H1 (cell line): ENCODE data around the gene SLIT3. TPM values are rescaled to one million over a fixed set of nuclear protein-coding genes. Genes with fewer than 3 reads are reported as not detected.

Source experiments
- CTCF ChIA-PET: fragments of 300-600 bp; sonication (Branson Sonifier 250); formaldehyde crosslinking; loops from one replicate; lab custom pipeline; 2021; ENCODE audit not compliant: partially characterized antibody; lab: Charles Lee
- POLR2A ChIA-PET: fragments of 300-600 bp; sonication (Branson Sonifier 250); formaldehyde crosslinking; loops from one replicate; lab custom pipeline; 2021; ENCODE audit warnings: inconsistent platforms; ENCODE audit not compliant: partially characterized antibody; lab: Charles Lee
- DNase-seq, 2 experiments: peaks; one replicate each; pipeline versions ENCODE4 v3.0.0 to v3.0.0-alpha.2; 2010 to 2022; ENCODE audit warnings: low spot score in 2 of 2, low read depth in 1 of 2, mixed read lengths in 1 of 2
- FAIRE-seq: peaks from 2 replicates; lab custom pipeline; 2011; peaks lifted over from hg19 to GRCh38; lab: Jason Lieb, UNC
- H2AFZ ChIP-seq: 2 replicates; pipeline ENCODE4 v1.8.1; 2012; ENCODE audit warnings: low read length, inconsistent platforms
- H2AK5ac ChIP-seq: 2 replicates; pipeline ENCODE4 v1.6.1; 2013; ENCODE audit warnings: low read depth, low read length
- H2BK120ac ChIP-seq: replicated peaks from 2 replicates; pipeline ENCODE3; 2013; ENCODE audit warnings: low read depth, low read length, inconsistent platforms
- H2BK12ac ChIP-seq: 2 replicates; pipeline ENCODE4 v1.6.1; 2013; ENCODE audit warnings: low read depth, low read length
- H2BK15ac ChIP-seq: 2 replicates; pipeline ENCODE4 v1.6.1; 2013; ENCODE audit warnings: low read length
- H2BK20ac ChIP-seq: 2 replicates; pipeline ENCODE4 v1.6.1; 2013; ENCODE audit warnings: low read length
- H2BK5ac ChIP-seq: 2 replicates; pipeline ENCODE4 v1.6.1; 2013; ENCODE audit warnings: low read depth, low read length
- H3K14ac ChIP-seq: 2 replicates; pipeline ENCODE4 v1.6.1; 2013; ENCODE audit warnings: inconsistent platforms; ENCODE audit not compliant: insufficient read length
- H3K18ac ChIP-seq: 2 replicates; pipeline ENCODE4 v1.6.1; 2013; ENCODE audit warnings: low read length; ENCODE audit errors: extremely low read depth
- H3K23ac ChIP-seq: 2 replicates; pipeline ENCODE4 v1.6.1; 2013; ENCODE audit warnings: inconsistent platforms; ENCODE audit not compliant: insufficient read length
- H3K23me2 ChIP-seq: 2 replicates; pipeline ENCODE4 v1.6.1; 2013; ENCODE audit warnings: low read depth, low read length
- H3K27ac ChIP-seq: 2 replicates; pipeline ENCODE4 v1.6.1; 2011; ENCODE audit warnings: low read depth, low read length, inconsistent platforms
- H3K27me3 ChIP-seq, 4 experiments: replicated peaks in 1 of 4; 1 replicate in 1 of 4; 2 replicates in 3 of 4; pipeline versions ENCODE4 v1.6.1 to v1.8.1; 2011 to 2013; ENCODE audit warnings: low read length in 3 of 4, mild to moderate bottlenecking in 3 of 4, inconsistent platforms in 2 of 4, mixed read lengths in 2 of 4, moderate library complexity in 1 of 4; ENCODE audit not compliant: control insufficient read depth in 3 of 4, insufficient read depth in 3 of 4; ENCODE audit errors: extremely low read depth in 1 of 4
- H3K36me3 ChIP-seq, 4 experiments: 2 replicates each; pipeline versions ENCODE4 v1.6.1 to v1.8.1; 2011 to 2013; ENCODE audit warnings: mild to moderate bottlenecking in 4 of 4, low read length in 3 of 4, moderate library complexity in 2 of 4, control low read depth in 1 of 4, inconsistent platforms in 1 of 4; ENCODE audit not compliant: insufficient read depth in 4 of 4, control insufficient read depth in 2 of 4
- H3K4ac ChIP-seq: replicated peaks from 2 replicates; pipeline ENCODE3; 2013; ENCODE audit warnings: low read length, low read depth, mixed read lengths, inconsistent platforms; ENCODE audit not compliant: insufficient read length
- H3K4me1 ChIP-seq, 4 experiments: replicated peaks in 1 of 4; 1 replicate in 1 of 4; 2 replicates in 3 of 4; pipeline versions ENCODE4 v1.6.1 to v1.8.1; 2011 to 2013; ENCODE audit warnings: low read length in 3 of 4, inconsistent platforms in 2 of 4, mixed read lengths in 1 of 4; ENCODE audit not compliant: insufficient read depth in 4 of 4, control insufficient read depth in 3 of 4
- H3K4me2 ChIP-seq, 2 experiments: 2 replicates each; pipeline versions ENCODE4 v1.6.1 to v1.8.1; 2011 to 2013; ENCODE audit warnings: low read depth in 2 of 2, low read length in 2 of 2, control low read depth in 1 of 2, inconsistent platforms in 1 of 2, mild to moderate bottlenecking in 1 of 2; ENCODE audit not compliant: insufficient read depth in 1 of 2
- H3K4me3 ChIP-seq, 4 experiments: fragments of 200-600, 300-600 bp in 1 of 4; sonication (generic), shearing (Covaris generic), sonication (Bioruptor Twin) in 1 of 4; 2 replicates each; pipeline versions ENCODE4 v1.5.1 to v1.8.1; 2011 to 2016; ENCODE audit warnings: low read length in 4 of 4, low read depth in 3 of 4, control low read depth in 2 of 4, inconsistent platforms in 2 of 4, mild to moderate bottlenecking in 2 of 4, mixed read lengths in 1 of 4, moderate library complexity in 1 of 4; ENCODE audit not compliant: insufficient read depth in 2 of 4; ENCODE audit errors: extremely low read depth in 1 of 4
- H3K56ac ChIP-seq: replicated peaks from 2 replicates; pipeline ENCODE3; 2013; ENCODE audit warnings: low read depth, mild to moderate bottlenecking, mixed read lengths, low read length, inconsistent platforms; ENCODE audit not compliant: insufficient read length
- H3K79me1 ChIP-seq: 2 replicates; pipeline ENCODE4 v1.6.1; 2013; ENCODE audit warnings: low read depth, low read length, control low read depth
- H3K79me2 ChIP-seq, 2 experiments: 2 replicates each; pipeline versions ENCODE4 v1.6.1 to v1.8.1; 2012 to 2013; ENCODE audit warnings: low read length in 2 of 2, mild to moderate bottlenecking in 2 of 2, inconsistent platforms in 1 of 2; ENCODE audit not compliant: insufficient read depth in 2 of 2, control insufficient read depth in 1 of 2
- H3K9ac ChIP-seq, 4 experiments: replicated peaks in 1 of 4; 1 replicate in 1 of 4; 2 replicates in 3 of 4; pipeline versions ENCODE4 v1.6.1 to v1.8.1; 2011 to 2013; ENCODE audit warnings: low read depth in 3 of 4, low read length in 3 of 4, control low read depth in 2 of 4, mild to moderate bottlenecking in 2 of 4, moderate library complexity in 2 of 4, inconsistent platforms in 1 of 4; ENCODE audit errors: extremely low read depth in 1 of 4
- H3K9me3 ChIP-seq, 2 experiments: 2 replicates each; pipeline versions ENCODE4 v1.6.1 to v1.8.1; 2012 to 2013; ENCODE audit warnings: mild to moderate bottlenecking in 2 of 2, moderate library complexity in 2 of 2, control low read depth in 1 of 2, inconsistent platforms in 1 of 2, low read depth in 1 of 2, low read length in 1 of 2, mixed read lengths in 1 of 2; ENCODE audit not compliant: insufficient read depth in 2 of 2
- H4K20me1 ChIP-seq, 2 experiments: replicated peaks in 1 of 2; 2 replicates each; pipeline versions ENCODE3 to v1.8.1; 2011 to 2013; ENCODE audit warnings: inconsistent platforms in 2 of 2, low read length in 2 of 2, mild to moderate bottlenecking in 1 of 2; ENCODE audit not compliant: insufficient read depth in 2 of 2, control insufficient read depth in 1 of 2
- H4K5ac ChIP-seq: 2 replicates; pipeline ENCODE4 v1.6.1; 2013; ENCODE audit warnings: low read length, low read depth, mixed read lengths, inconsistent platforms; ENCODE audit not compliant: insufficient read length
- H4K8ac ChIP-seq: 2 replicates; pipeline ENCODE4 v1.8.0; 2013; ENCODE audit warnings: mild to moderate bottlenecking, moderate library complexity, low read length, inconsistent platforms; ENCODE audit not compliant: insufficient read depth; ENCODE audit errors: extremely low read depth
- H4K91ac ChIP-seq: replicated peaks from 2 replicates; pipeline ENCODE3; 2013; ENCODE audit warnings: low read length, mixed read lengths, inconsistent platforms; ENCODE audit not compliant: insufficient read length
- ASH2L ChIP-seq: fragments of 200-600, 300-600 bp; sonication (generic); IDR thresholded peaks from one replicate; pipeline ENCODE4 v1.7.1; 2017; ENCODE audit warnings: low read length
- CTCF ChIP-seq, 3 experiments: IDR thresholded peaks; 1 replicate in 2 of 3; 2 replicates in 1 of 3; pipeline versions ENCODE4 v1.5.1 to v1.6.1; 2011; ENCODE audit warnings: low read length in 3 of 3, mild to moderate bottlenecking in 3 of 3, inconsistent platforms in 2 of 3, low read depth in 1 of 3, moderate library complexity in 1 of 3; ENCODE audit not compliant: insufficient read depth in 1 of 3; ENCODE audit errors: control extremely low read depth in 1 of 3
- MAFK ChIP-seq: IDR thresholded peaks from 2 replicates; pipeline ENCODE4 v1.6.1; 2012; ENCODE audit warnings: low read depth, mild to moderate bottlenecking, improper control_type of control experiment, low read length
- SP1 ChIP-seq: IDR thresholded peaks from 2 replicates; pipeline ENCODE4 v1.6.1; 2011; ENCODE audit warnings: low read depth, low read length
- SP2 ChIP-seq: IDR thresholded peaks from 2 replicates; pipeline ENCODE4 v1.6.1; 2012; ENCODE audit warnings: mild to moderate bottlenecking, low read length, inconsistent platforms
- SRF ChIP-seq: IDR thresholded peaks from 2 replicates; pipeline ENCODE4 v1.6.1; 2011; ENCODE audit warnings: mild to moderate bottlenecking, low read depth, low read length, moderate library complexity
- SUZ12 ChIP-seq: fragments of 200-600 bp; sonication (generic); IDR thresholded peaks from 2 replicates; pipeline ENCODE4 v1.6.1; 2012; ENCODE audit warnings: mild to moderate bottlenecking, inconsistent platforms, low read length, moderate library complexity, mixed read lengths
- WGBS, 2 experiments: shearing (Covaris generic) in 1 of 2; methylation state at CpG; one replicate each; pipeline versions ENCODE4 v1.1.6 to v1.1.7; 2013 to 2015; ENCODE audit warnings: low lambda C conversion rate in 2 of 2, mixed read lengths in 2 of 2, inconsistent platforms in 1 of 2, low coverage in 1 of 2, missing lambda C conversion rate in 1 of 2; ENCODE audit not compliant: insufficient replicate concordance in 2 of 2, insufficient coverage in 1 of 2, insufficient read length in 1 of 2; ENCODE audit errors: extremely low coverage in 1 of 2, missing lambda C conversion rate in 1 of 2; 5-methylcytosine and 5-hydroxymethylcytosine counted together
- polyA plus RNA-seq, 7 experiments: library from polyadenylated mRNA; depleted of rRNA in 3 of 7; stranded (reverse) in 5 of 7; unstranded in 2 of 7; fragments of >200 nt in 5 of 7; fragments of 200-250 nt in 2 of 7; gene quantifications; 1 replicate in 5 of 7; 2 replicates in 1 of 7; 4 replicates in 1 of 7; pipeline versions ENCODE4 v1.2.1 to v1.2.3, GENCODE V29; 2011 to 2013; ENCODE audit warnings: missing spikeins in 2 of 7, mixed read lengths in 2 of 7
- total RNA-seq: library from RNA; stranded (reverse); fragmentation: NEBNext Ultra II Directional; extraction: Animal tissue kit (Norgen Biotek cat#: 25700); gene quantifications from 2 replicates; pipeline ENCODE4 v1.2.1, GENCODE V29; 2021

SLIT3 gene
- total and polyA plus RNA-seq, 2 of the 8 experiments (the other 6 are each of a cell fraction or from before 2014, with no cell fraction given) = 1.1 to 1.2 TPM

DNA sequence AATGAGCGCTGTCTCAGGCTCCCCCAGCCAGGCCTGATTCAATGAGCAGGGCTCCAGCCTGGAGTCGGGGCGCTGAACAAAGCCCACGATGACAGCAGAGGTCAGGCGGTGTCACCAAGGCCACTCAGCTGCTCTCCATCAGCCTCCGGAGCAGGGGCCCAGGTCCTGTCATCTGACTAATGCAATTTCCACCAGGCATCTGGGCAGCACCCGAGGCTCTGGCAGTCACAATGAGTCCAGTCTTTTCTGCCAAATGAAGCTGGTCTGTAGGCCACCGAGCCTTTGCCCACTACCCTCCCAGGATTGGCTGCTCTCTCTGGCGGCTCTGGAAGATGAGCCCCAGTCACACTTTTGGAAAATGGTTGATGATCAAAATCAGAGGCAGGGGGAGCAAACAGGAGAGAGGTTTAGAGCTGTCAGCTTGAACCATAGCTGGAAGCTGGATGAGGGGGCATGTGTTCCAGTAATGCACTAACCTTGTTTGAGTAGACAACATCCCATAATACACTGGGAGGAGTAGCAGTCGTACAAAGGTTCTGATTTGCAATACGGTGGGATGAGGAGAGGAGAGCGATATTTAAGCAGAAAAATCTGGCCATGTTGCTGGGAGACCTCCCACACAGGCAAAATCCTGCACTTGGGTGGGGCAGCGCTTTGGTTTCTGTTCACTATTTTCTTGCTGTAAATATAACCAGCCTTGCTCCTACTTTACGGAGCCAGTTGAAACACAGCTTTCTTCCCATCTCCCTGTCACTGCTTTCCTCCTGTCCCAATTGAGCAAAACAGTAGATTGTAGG is 415.4 kb downstream of the SLIT3 start:
- no peak overlapping the region for H4K91ac ChIP-seq
- H3K14ac ChIP-seq = no peak overlapping the region
- no peak overlapping the region for H2BK12ac ChIP-seq
- no peak overlapping the region for H3K9ac ChIP-seq
- CTCF ChIA-PET = interaction anchor here (0.5 to 1.5 kb wide), 6 partner anchors 13 to 178 kb away, joined by 3 to 6 read pairs (median 4); no protein-coding TSS in a partner anchor
- no peak overlapping the region for H2AFZ ChIP-seq
- 92% methylated on average over 14 of the region's 14 CpGs; no CpG with 5 or more reads in 1 of the 2 experiments for WGBS, 2 experiments
- H2BK20ac ChIP-seq = no peak overlapping the region
- POLR2A ChIA-PET = no interaction called here
- H2BK120ac ChIP-seq = no peak overlapping the region
- FAIRE-seq (no peak), DNase-seq (no peak)
- no peaks in the 10 kb centered on the region for H4K20me1 ChIP-seq
- H3K27me3 ChIP-seq = peaks cover 0 to 3% (median 0%) of the 10 kb centered on the region in 4 experiments; a peak in 1 of 7 replicates
- H3K18ac ChIP-seq = no peak overlapping the region
- H3K4me3 ChIP-seq = no peak overlapping the region
- H3K4me2 ChIP-seq = no peak overlapping the region
- H3K79me1 ChIP-seq = no peaks in the 10 kb centered on the region
- no peaks in the 10 kb centered on the region for H3K23me2 ChIP-seq
- H3K36me3 ChIP-seq = no peaks in the 10 kb centered on the region
- TF ChIP-seq MAFK (no peak), SUZ12 (no peak), ASH2L (no peak), CTCF (IDR thresholded peaks at IDR 0.05; ENCODE audit: control extremely low read depth in 1 of 3, insufficient read depth in 1 of 3, low read depth in 1 of 3, low read length in 3 of 3) (no peak), SRF (no peak), SP1 (no peak), SP2 (no peak)
- no peak overlapping the region for H2BK5ac ChIP-seq
- H3K23ac ChIP-seq = no peak overlapping the region
- H4K8ac ChIP-seq = no peak overlapping the region
- no peaks in the 10 kb centered on the region for H3K79me2 ChIP-seq
- H3K56ac ChIP-seq = no peak overlapping the region
- no peak overlapping the region for H2AK5ac ChIP-seq
- peaks cover 0 to 10% (median 5%) of the 10 kb centered on the region in 4 experiments; a peak in 4 of 7 replicates for H3K4me1 ChIP-seq
- H2BK15ac ChIP-seq = no peak overlapping the region
- H3K9me3 ChIP-seq = no peaks in the 10 kb centered on the region
- no peak overlapping the region for H3K27ac ChIP-seq
- no peak overlapping the region for H3K4ac ChIP-seq
- no peak overlapping the region for H4K5ac ChIP-seq
